Measurements from ENCODE around the gene BABAM2.

The BABAM2 gene

DNA sequence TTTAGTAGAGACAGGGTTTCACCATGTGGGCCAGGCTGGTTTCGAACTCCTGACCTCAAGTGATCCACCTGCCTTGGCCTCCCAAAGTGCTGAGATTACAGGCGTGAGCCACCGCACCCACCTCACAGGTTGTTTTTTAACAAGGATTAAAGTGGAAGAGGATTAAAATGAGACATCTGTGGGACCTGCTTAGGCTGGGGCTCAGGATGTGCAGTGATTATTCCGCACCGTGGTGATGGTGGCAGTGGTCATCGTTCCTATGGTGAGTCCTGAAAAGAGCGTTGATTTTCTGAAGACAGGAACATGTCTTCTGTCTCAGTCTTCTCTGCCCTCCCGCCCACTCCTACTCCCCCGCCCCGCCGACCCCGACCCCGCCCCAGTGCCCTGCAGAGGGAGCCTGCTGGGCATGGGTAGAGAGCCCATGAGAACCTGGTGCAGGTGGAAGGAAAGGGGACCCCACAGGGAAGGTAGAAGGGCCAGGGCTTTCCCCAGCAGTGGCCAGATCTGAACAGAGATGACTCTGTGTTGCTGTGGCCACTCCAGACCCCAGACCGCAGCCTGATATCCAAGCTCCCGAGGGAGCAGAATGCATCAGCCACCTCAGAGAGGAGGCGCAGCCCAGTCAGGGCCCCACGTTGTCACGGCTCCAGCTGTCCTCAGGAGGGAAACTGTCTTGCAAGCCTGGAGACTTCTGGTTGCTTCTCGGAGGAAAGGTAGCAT lies 467.6 kb downstream of the BABAM2 start:
- TF ChIP-seq, protein P1, sequence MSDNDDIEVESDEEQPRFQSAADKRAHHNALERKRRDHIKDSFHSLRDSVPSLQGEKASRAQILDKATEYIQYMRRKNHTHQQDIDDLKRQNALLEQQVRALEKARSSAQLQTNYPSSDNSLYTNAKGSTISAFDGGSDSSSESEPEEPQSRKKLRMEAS (IDR thresholded peaks at IDR 0.05; ENCODE audit: low read depth, low read length): no peak
- TF ChIP-seq MYC (IDR thresholded peaks at IDR 0.05; ENCODE audit: low read depth, low read length): no peak
- TF ChIP-seq, protein P2, sequence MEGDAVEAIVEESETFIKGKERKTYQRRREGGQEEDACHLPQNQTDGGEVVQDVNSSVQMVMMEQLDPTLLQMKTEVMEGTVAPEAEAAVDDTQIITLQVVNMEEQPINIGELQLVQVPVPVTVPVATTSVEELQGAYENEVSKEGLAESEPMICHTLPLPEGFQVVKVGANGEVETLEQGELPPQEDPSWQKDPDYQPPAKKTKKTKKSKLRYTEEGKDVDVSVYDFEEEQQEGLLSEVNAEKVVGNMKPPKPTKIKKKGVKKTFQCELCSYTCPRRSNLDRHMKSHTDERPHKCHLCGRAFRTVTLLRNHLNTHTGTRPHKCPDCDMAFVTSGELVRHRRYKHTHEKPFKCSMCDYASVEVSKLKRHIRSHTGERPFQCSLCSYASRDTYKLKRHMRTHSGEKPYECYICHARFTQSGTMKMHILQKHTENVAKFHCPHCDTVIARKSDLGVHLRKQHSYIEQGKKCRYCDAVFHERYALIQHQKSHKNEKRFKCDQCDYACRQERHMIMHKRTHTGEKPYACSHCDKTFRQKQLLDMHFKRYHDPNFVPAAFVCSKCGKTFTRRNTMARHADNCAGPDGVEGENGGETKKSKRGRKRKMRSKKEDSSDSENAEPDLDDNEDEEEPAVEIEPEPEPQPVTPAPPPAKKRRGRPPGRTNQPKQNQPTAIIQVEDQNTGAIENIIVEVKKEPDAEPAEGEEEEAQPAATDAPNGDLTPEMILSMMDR (IDR thresholded peaks at IDR 0.05; ENCODE audit: low read depth, low read length): no peak
- TF ChIP-seq POLR2A (IDR thresholded peaks at IDR 0.05; ENCODE audit: extremely low read depth, insufficient read length): no peak
- no peak overlapping the region for H3K4me3 ChIP-seq (ENCODE audit: low read depth, low read length)
- DNase-seq (ENCODE audit: low read depth): peak; percentile 85

DNA sequence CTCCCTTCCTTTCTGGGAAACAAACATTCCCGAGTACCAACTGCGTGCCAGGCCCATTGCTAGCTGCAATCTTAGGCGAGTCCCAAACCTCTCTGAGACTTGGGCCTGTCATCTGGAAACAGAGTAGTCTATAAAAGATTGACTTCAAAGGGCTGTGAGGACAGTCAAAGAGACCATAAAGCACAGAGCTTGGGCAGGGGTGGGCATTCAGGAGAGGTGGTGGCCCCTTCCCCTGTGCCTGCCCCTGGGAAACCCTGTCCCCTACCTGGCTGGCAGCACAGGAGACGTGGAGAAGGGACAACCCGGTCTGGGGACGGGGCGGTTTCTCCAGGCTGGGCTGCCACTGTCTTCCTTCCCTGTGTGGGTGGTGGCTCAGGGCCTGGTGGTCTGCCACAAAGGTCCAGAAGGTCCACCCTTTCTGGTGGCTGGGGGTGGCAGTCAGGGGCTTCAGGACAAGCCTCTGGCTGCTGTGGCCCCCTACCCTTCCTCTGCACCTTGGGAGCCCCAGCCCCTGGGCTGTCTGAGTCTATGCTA lies 468.2 kb downstream of the BABAM2 start:
- DNase-seq (ENCODE audit: low read depth): no peak
- TF ChIP-seq POLR2A (IDR thresholded peaks at IDR 0.05; ENCODE audit: extremely low read depth, insufficient read length): no peak
- TF ChIP-seq, protein P1 (IDR thresholded peaks at IDR 0.05; ENCODE audit: low read depth, low read length): no peak
- TF ChIP-seq, protein P2 (IDR thresholded peaks at IDR 0.05; ENCODE audit: low read depth, low read length): no peak
- TF ChIP-seq MYC (IDR thresholded peaks at IDR 0.05; ENCODE audit: low read depth, low read length): no peak
- H3K4me3 ChIP-seq (ENCODE audit: low read depth, low read length): no peak overlapping the region

DNA sequence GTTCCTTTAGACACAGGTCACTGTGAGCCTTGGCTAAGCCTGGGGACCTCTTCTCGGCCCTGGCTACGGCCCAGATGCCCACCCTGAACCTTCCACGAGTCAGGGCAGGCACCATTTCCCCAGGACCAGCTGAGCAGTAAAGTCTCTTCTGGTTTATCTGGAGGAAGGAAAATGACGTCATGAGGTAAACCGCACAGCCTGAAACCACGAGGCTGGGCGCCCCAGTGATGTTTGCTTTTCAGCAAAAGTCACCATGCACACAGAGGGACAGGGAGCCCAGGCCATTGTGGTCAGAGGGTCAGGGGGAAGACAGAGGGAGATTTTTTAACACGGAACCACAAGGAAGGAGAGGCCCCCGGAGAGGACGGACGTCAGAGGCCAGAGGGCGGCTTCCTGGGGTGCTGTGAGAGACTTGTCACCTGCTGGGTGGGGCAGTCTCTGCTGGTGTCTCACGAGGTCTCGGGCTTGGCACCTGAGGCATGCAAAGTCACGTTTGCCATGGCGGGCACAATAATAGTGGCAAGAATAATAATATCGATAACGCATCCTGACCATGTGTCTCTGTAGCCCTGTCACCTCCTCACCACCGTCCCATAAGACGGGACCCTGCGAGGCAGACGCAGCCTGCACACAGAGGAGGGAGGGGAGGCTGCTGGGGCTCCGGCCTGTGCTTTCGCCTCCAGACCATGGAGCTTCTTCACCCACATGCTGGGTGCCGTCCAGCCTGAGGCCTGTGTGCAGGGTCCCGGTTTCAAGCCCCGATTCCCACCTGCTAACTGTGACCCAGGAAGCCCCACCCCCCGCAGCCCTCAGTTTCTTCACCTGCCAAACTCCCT lies 468.9 kb downstream of the BABAM2 start:
- DNase-seq (ENCODE audit: low read depth): peak; percentile 98
- TF ChIP-seq MYC (IDR thresholded peaks at IDR 0.05; ENCODE audit: low read depth, low read length) (peak; percentile 95), POLR2A (IDR thresholded peaks at IDR 0.05; ENCODE audit: extremely low read depth, insufficient read length) (no peak)
- TF ChIP-seq, protein P1 (IDR thresholded peaks at IDR 0.05; ENCODE audit: low read depth, low read length): peak; percentile 87
- TF ChIP-seq, protein P2 (IDR thresholded peaks at IDR 0.05; ENCODE audit: low read depth, low read length): no peak
- no peak overlapping the region for H3K4me3 ChIP-seq (ENCODE audit: low read depth, low read length)

DNA sequence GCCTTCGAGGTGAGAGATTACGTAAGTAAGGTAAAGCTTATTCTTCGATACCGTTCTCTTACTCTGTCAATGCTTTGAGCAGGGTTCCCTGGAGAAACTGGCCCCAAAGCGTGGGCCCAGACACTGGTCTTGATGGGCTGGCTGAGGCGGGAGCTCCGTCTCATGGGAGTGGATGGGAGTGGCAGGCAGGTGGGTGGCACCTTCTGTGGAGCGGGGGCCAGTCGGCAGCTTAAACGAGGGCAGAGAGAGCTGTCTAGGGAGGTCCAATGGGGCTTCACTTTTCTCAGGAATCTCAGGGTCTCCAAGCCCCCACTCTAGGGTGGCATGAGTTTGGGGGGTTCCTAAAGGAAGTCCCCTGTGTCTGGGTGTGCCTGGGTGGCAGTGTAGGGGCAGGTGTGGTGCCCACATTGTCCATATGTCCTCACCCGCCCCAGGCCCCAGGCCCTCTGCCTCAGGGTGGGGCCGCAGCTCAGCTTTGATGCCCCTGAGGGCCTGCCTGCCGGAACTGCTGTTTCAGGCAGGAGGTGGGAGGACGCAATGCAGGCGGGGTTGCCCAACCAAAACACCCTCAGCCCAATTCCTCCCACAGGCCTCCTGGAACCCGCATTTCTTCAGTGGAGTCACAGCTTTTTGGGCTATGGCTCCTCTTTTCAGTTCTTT lies 469.7 kb downstream of the BABAM2 start:
- TF ChIP-seq, protein P2 (IDR thresholded peaks at IDR 0.05; ENCODE audit: low read depth, low read length): no peak
- TF ChIP-seq, protein P1 (IDR thresholded peaks at IDR 0.05; ENCODE audit: low read depth, low read length): no peak; the same call in 1 of the 2 replicates
- peak; percentile 39; the same call in 1 of the 2 replicates for TF ChIP-seq MYC (IDR thresholded peaks at IDR 0.05; ENCODE audit: low read depth, low read length)
- H3K4me3 ChIP-seq (ENCODE audit: low read depth, low read length): no peak overlapping the region
- peak; percentile 95 for DNase-seq (ENCODE audit: low read depth)

DNA sequence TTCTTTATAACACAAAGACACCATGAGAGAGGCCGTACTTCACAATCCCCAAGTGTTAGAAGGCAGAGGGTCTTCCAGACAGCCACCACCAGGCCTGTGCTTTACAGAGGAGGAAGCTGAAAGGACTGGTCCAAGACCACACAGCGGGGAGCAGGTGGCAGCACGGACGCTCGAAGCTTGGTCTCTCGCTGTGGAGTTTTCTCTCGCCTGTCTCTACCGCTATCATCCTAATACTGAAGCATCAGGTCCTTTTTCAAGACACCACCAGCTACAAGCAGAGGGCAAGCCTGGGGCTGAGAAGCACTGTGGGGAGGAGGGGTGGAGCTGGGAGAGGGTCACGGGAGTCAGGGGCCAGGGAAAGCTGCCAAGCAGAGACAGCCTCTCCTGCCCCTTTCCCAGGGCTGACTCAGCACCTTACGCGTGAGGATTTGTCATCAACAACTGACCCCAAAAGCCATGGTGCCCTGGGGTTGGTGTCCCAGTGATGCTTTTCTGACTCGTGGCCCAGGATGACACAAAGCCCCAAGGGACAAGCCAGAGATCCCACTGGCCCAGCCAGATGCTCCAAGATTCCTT lies 470.3 kb downstream of the BABAM2 start:
- peak; percentile 77 for DNase-seq (ENCODE audit: low read depth)
- peak overlapping the region; percentile 10 for H3K4me3 ChIP-seq (ENCODE audit: low read depth, low read length)
- TF ChIP-seq, protein P1 (IDR thresholded peaks at IDR 0.05; ENCODE audit: low read depth, low read length): peak; percentile 71
- TF ChIP-seq MYC (IDR thresholded peaks at IDR 0.05; ENCODE audit: low read depth, low read length) (0 out of 2 replicates have a peak, but pooled peaks have one; percentile 9), POLR2A (IDR thresholded peaks at IDR 0.05; ENCODE audit: extremely low read depth, insufficient read length) (no peak)
